Vagina (tissue), 2 donors: ENCODE data around the gene B4GALNT4. TPM values are rescaled to one million over a fixed set of nuclear protein-coding genes. Genes with fewer than 3 reads are reported as not detected.

Experiments
- DNase-seq, 2 donors: peaks; one replicate each; pipeline ENCODE4 v3.0.0-alpha.2; 2017; ENCODE audit errors: extremely low spot score in 2 of 2
- H3K27ac ChIP-seq: fragments of 200-600 bp; sonication (generic); one replicate; pipeline ENCODE4 v1.5.1; 2019
- H3K27me3 ChIP-seq: fragments of 200-600 bp; sonication (generic); one replicate; pipeline ENCODE4 v1.5.1; 2019
- H3K36me3 ChIP-seq, 2 donors: fragments of 200-600 bp; sonication (generic); one replicate each; pipeline ENCODE4 v1.5.1; 2017 to 2019
- H3K4me1 ChIP-seq: fragments of 200-600 bp; sonication (generic); one replicate; pipeline ENCODE4 v1.5.1; 2019
- H3K4me3 ChIP-seq, 2 donors: fragments of 200-600 bp; sonication (generic); 1 replicate in 1 of 2; 2 replicates in 1 of 2; pipeline ENCODE4 v1.5.1; 2016 to 2019
- H3K9me3 ChIP-seq: fragments of 200-600 bp; sonication (generic); one replicate; pipeline ENCODE4 v1.5.1; 2019
- POLR2A ChIP-seq, 2 donors: fragments of 450-650 bp; IDR thresholded peaks; one replicate each; pipeline ENCODE4 v1.6.1; 2017; ENCODE audit warnings: antibody characterized with exemption in 2 of 2, mild to moderate bottlenecking in 2 of 2, moderate library complexity in 2 of 2
- POLR2AphosphoS5 ChIP-seq, 2 donors: sonication (generic); formaldehyde crosslinking; IDR thresholded peaks; one replicate each; pipeline ENCODE4 v1.9.0; 2017; ENCODE audit warnings: antibody characterized with exemption in 2 of 2, mild to moderate bottlenecking in 2 of 2, low read depth in 1 of 2; ENCODE audit not compliant: insufficient read depth in 1 of 2
- intact Hi-C: fragments of 100-400 bp; cut with DNase I; formaldehyde crosslinking; loops from one replicate; pipeline ENCODE4 v1.15.1; 2023
- total RNA-seq: library from RNA; depleted of rRNA; stranded (reverse); fragments of >200 nt; gene quantifications from one replicate; pipeline ENCODE4 v1.2.3, GENCODE V29; 2016
- TF ChIP-seq, protein P1 (sequence below), 3 experiments: fragments of 450-650 bp in 2 of 3; fragments of 200-600 bp in 1 of 3; sonication (generic) in 1 of 3; IDR thresholded peaks; one replicate each; pipeline ENCODE4 v1.5.1; 2017 to 2019; ENCODE audit warnings: antibody characterized with exemption in 3 of 3, mild to moderate bottlenecking in 2 of 3, moderate library complexity in 2 of 3

Gene B4GALNT4
- total RNA-seq, 1 donor from 2014 or later, result 15.5 TPM

DNA sequence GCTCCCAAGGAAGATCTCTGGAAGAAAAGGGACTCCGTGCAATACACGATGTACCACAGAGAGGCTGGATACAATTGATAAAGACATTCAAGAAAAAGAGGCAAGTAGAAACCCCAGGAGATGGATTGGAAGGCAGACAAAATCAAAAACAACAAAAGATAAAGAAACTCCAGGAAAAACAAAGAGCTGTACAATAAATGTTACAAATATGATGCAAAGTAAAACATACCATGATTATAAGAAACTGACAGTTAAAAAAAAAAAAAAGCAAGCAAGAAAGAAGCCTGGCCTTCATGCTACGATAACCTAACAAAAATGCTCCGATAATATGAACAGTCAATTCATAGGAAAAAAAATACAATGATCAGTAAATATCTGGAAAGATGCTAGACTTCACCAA, 56.0 kb downstream of the B4GALNT4 start:
- intact Hi-C loops, result no loop called here
- no peak for DNase-seq
- no peaks in the 10 kb centered on the region for H3K9me3 ChIP-seq
- TF ChIP-seq, protein P1, sequence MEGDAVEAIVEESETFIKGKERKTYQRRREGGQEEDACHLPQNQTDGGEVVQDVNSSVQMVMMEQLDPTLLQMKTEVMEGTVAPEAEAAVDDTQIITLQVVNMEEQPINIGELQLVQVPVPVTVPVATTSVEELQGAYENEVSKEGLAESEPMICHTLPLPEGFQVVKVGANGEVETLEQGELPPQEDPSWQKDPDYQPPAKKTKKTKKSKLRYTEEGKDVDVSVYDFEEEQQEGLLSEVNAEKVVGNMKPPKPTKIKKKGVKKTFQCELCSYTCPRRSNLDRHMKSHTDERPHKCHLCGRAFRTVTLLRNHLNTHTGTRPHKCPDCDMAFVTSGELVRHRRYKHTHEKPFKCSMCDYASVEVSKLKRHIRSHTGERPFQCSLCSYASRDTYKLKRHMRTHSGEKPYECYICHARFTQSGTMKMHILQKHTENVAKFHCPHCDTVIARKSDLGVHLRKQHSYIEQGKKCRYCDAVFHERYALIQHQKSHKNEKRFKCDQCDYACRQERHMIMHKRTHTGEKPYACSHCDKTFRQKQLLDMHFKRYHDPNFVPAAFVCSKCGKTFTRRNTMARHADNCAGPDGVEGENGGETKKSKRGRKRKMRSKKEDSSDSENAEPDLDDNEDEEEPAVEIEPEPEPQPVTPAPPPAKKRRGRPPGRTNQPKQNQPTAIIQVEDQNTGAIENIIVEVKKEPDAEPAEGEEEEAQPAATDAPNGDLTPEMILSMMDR (IDR thresholded peaks at IDR 0.05), result no peak
- no peak for TF ChIP-seq POLR2A (IDR thresholded peaks at IDR 0.05)
- no peak for TF ChIP-seq POLR2AphosphoS5 (IDR thresholded peaks at IDR 0.05; ENCODE audit: insufficient read depth in 1 of 2, low read depth in 1 of 2)
- H3K27ac ChIP-seq, result no peak overlapping the region
- H3K4me3 ChIP-seq, result no peak overlapping the region
- H3K27me3 ChIP-seq, result no peaks in the 10 kb centered on the region
- H3K4me1 ChIP-seq, result no peaks in the 10 kb centered on the region
- no peaks in the 10 kb centered on the region for H3K36me3 ChIP-seq

DNA sequence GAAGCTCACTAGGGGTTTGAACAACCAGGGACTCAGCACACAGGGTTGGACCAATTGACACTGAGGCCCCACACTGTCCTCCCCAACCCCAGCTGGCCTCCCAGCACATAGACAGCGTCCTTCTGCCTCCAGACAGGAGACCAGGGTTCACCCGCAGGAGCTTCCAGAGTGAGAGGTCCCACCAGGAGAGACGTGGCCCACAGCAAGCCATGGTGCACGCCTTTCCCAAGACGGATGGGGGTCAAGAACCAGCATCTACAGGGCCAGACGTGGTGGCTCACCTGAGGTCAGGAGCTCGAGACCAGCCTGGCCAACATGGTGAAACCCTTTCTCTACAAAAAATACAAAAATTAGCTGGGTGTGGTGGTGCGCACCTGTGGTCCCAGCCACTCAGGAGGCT, 57.6 kb downstream of the B4GALNT4 start:
- no peak for TF ChIP-seq POLR2A (IDR thresholded peaks at IDR 0.05)
- TF ChIP-seq POLR2AphosphoS5 (IDR thresholded peaks at IDR 0.05; ENCODE audit: insufficient read depth in 1 of 2, low read depth in 1 of 2), result no peak
- TF ChIP-seq, protein P1 (IDR thresholded peaks at IDR 0.05), result no peak
- Histone ChIP-seq H3K36me3 (no peaks in the 10 kb centered on the region), H3K4me1 (no peaks in the 10 kb centered on the region), H3K9me3 (no peaks in the 10 kb centered on the region), H3K27ac (no peak overlapping the region), H3K4me3 (no peak overlapping the region), H3K27me3 (no peaks in the 10 kb centered on the region)
- no peak for DNase-seq
- intact Hi-C loops, result no loop called here

DNA sequence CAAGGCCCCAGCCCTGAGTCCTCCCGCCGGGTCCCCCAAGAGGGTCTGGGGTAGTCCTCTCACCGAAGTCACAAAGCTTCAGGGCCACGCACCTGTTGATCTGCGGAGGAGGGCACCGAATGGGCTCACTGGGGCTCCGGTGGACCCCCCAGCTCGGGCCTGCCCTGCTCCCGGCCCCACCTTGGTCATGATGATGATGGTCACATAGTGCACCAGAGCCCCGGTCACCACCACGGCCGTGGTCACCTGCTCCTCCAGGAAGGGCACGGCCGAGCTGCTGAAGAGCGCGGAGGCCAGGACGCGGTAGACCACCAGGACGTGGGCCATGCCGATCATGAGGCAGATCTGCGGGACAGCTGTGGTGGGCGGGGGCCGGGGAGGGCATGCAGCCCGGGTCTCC, 59.0 kb downstream of the B4GALNT4 start:
- H3K27me3 ChIP-seq, result no peaks in the 10 kb centered on the region

DNA sequence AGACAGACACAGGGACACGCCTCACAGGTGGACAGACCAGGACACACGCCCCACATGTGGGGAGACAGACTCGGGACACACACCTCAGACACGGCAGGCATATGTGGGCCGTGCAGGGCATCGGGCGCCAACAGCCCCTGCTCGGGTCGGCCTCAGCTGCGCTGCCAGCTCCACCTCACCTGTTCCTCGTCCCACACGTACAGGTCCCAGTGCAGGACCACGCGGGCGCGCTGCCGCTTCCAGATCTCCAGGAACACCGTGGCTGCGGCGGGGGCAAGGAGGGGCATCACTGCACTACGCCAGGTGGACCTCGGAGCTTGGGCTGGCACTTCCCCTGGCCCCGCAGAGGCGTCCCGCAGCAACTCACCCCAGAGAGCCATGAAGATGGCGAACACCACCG, 60.1 kb downstream of the B4GALNT4 start:
- intact Hi-C loops, result no loop called here
- Histone ChIP-seq H3K9me3 (no peaks in the 10 kb centered on the region), H3K4me1 (no peaks in the 10 kb centered on the region), H3K4me3 (no peak overlapping the region), H3K36me3 (no peaks in the 10 kb centered on the region), H3K27me3 (no peaks in the 10 kb centered on the region), H3K27ac (no peak overlapping the region)
- no peak for DNase-seq
- TF ChIP-seq POLR2A (IDR thresholded peaks at IDR 0.05) (no peak), POLR2AphosphoS5 (IDR thresholded peaks at IDR 0.05; ENCODE audit: insufficient read depth in 1 of 2, low read depth in 1 of 2) (no peak)
- TF ChIP-seq, protein P1 (IDR thresholded peaks at IDR 0.05), result no peak

More for the DNA sequence above, 59.0 kb downstream of the B4GALNT4 start:
- H3K9me3 ChIP-seq, result no peaks in the 10 kb centered on the region
- H3K36me3 ChIP-seq, result no peaks in the 10 kb centered on the region
- TF ChIP-seq POLR2A (IDR thresholded peaks at IDR 0.05), result no peak
- TF ChIP-seq POLR2AphosphoS5 (IDR thresholded peaks at IDR 0.05; ENCODE audit: insufficient read depth in 1 of 2, low read depth in 1 of 2), result no peak
- TF ChIP-seq, protein P1 (IDR thresholded peaks at IDR 0.05), result no peak
- H3K4me1 ChIP-seq, result no peaks in the 10 kb centered on the region
- H3K27ac ChIP-seq, result no peak overlapping the region
- intact Hi-C loops, result no loop called here
- H3K4me3 ChIP-seq, result no peak overlapping the region
- no peak for DNase-seq

DNA sequence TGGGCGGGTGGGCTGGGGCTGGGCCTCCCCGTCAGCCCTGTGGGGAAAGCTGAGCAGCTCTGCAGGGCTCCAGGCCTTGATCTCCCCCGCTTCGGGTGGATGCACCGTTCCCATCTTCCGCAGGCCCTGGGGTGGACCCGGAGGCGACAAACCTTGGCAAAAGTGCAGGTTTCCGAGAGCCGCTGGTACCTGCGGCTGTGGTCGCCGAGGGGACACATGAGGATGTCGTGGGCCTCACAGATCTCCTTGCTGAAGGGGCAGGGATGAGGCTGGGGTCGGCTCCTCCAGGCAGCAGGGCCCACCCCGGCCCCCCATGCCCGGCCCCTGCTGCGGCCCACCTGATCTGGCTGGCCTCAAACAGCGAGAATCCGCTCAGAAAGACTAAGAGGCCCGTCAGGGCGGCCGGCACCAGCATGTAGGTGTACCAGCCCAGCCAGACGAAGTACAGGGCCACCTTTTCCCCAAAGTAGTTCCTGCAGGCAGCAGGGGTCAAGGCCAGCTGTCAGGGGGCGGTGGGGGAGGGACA, 60.7 kb downstream of the B4GALNT4 start:
- Histone ChIP-seq H3K4me3 (no peak overlapping the region), H3K27ac (no peak overlapping the region), H3K4me1 (no peaks in the 10 kb centered on the region), H3K36me3 (no peaks in the 10 kb centered on the region), H3K9me3 (no peaks in the 10 kb centered on the region), H3K27me3 (no peaks in the 10 kb centered on the region)
- intact Hi-C loops, result no loop called here
- no peak for DNase-seq
- TF ChIP-seq, protein P1 (IDR thresholded peaks at IDR 0.05), result no peak
- no peak for TF ChIP-seq POLR2AphosphoS5 (IDR thresholded peaks at IDR 0.05; ENCODE audit: insufficient read depth in 1 of 2, low read depth in 1 of 2)
- no peak for TF ChIP-seq POLR2A (IDR thresholded peaks at IDR 0.05)
